Neural progenitor cell (in vitro differentiated cells): ENCODE results near the gene TICAM2.

Source experiments
- EZH2 ChIP-seq: fragments of 200-600 bp; sonication (generic); IDR thresholded peaks from 2 replicates; pipeline ENCODE4 v1.6.1; 2017; ENCODE audit warnings: antibody characterized with exemption, mild to moderate bottlenecking, moderate library complexity
- EZH2phosphoT487 ChIP-seq: fragments of 200-600 bp; sonication (generic); IDR thresholded peaks from 2 replicates; pipeline ENCODE4 v1.6.1; 2017; ENCODE audit warnings: antibody characterized with exemption
- TF ChIP-seq, protein P1 (sequence below): fragments of 200-600 bp; sonication (generic); IDR thresholded peaks from 2 replicates; pipeline ENCODE4 v1.5.1; 2017; ENCODE audit warnings: antibody characterized with exemption, mild to moderate bottlenecking

DNA sequence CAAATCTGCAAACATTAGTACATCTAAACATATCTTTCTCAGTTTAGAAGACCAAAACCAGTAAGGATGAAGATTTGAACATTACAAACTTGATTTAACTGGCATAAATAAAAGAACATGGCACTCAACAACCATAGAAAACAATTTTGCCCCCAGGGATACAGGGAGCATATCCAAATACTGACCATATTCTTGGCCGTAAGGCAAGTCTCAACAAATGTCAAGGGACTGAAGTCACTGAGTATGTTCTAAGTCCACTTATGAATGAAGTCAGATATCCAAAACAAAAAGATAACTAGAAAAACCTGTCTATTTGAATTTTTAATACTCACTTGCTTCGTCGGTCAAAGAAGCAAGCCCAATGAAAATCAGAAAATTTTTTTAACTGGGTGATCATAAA lies 71.9 kb downstream of the TICAM2 start:
- TF ChIP-seq, protein P1, sequence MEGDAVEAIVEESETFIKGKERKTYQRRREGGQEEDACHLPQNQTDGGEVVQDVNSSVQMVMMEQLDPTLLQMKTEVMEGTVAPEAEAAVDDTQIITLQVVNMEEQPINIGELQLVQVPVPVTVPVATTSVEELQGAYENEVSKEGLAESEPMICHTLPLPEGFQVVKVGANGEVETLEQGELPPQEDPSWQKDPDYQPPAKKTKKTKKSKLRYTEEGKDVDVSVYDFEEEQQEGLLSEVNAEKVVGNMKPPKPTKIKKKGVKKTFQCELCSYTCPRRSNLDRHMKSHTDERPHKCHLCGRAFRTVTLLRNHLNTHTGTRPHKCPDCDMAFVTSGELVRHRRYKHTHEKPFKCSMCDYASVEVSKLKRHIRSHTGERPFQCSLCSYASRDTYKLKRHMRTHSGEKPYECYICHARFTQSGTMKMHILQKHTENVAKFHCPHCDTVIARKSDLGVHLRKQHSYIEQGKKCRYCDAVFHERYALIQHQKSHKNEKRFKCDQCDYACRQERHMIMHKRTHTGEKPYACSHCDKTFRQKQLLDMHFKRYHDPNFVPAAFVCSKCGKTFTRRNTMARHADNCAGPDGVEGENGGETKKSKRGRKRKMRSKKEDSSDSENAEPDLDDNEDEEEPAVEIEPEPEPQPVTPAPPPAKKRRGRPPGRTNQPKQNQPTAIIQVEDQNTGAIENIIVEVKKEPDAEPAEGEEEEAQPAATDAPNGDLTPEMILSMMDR: no peak
- TF ChIP-seq EZH2phosphoT487: no peak
- no peak for TF ChIP-seq EZH2
